Lung microvascular endothelial cell (primary cell): ENCODE measurements around the gene SLC30A3. TPM values are rescaled to one million over a fixed set of nuclear protein-coding genes. Genes with fewer than 3 reads are reported as not detected.
A peak's percentile ranks its signal among the peaks of the same experiment; 100 is the strongest.

Experiments used
- DNase-seq, 2 donors: peaks; one replicate each; pipeline versions ENCODE4 v3.0.0 to v3.0.0-alpha.2; 2010; ENCODE audit warnings: low read depth in 2 of 2
- total RNA-seq: library from RNA; depleted of rRNA; stranded (reverse); fragments of >200 nt; gene quantifications from 2 replicates; pipeline ENCODE4 v1.2.1, GENCODE V29; 2014

SLC30A3 gene
- total RNA-seq, 1 donor from 2014 or later, result 16.9 TPM

DNA sequence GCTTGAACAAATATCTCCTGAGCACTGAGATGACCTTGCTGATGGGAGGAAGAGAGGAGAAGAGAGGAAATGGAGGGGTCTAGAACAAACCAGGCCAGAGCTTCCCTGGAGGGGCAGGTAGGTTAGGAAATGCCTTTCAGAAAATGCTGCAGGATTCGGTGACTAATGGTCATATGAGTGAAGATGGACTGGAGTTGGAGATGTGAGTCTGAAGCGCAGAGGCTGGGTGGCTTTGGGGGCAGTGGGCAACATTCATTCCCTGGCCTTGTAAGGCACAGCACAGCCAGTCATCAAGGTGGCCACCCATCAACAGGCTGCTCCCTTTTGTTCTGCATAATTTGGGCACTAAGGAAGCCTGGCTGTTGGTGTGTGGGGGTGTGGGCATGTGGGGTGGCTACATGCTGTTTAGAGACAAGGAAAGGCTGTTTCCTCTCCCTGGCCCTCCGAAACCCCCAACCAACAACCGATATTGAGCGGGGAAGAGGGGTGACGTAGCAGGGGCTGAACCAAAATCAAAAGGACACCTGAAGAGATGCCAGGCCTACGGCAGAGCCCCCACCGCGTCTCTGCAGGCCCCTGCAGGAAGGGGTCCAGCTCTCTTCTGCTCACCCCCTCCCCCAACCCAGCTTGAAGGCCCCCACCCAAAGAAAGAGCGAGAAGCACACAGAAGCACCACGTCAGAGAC is 1.5 kb downstream of the SLC30A3 start:
- no peak for DNase-seq

GRCh38 chr2:27258051-27258450 is 4.8 kb downstream of the SLC30A3 start:
- DNase-seq, result no peak

DNA sequence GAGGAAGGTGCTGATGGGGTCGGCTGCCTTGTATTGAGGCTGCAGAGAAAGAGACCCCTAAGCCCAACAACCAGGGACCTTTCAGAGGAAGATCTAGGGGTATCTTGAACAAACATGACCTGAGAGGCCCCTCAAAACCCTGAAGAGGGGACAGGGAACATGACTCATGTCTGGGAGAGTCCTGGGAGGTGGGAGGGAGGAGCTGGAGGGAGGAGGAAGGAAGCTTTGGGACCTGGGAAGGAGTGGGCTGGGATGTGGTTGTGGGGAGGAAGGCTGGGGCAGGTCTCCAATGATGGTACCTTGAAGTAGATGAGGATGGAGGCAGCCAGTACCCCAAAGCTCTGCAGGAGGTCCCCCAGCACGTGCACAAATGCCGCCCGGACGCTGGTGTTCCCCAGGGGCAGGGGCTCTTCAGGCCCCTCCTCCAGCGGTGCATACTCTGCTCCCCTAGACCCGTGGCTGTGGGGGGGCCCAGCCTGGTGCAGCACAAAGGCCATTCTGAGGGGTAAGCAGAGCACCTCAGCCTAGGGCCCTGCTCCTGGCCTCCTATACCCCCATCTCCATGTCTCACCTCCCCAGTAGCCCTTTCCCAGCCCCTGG is 5.9 kb downstream of the SLC30A3 start:
- no peak for DNase-seq

- no peak for DNase-seq
Measured at GRCh38 chr2:27255660-27256059, 7.2 kb downstream of the SLC30A3 start.

DNA sequence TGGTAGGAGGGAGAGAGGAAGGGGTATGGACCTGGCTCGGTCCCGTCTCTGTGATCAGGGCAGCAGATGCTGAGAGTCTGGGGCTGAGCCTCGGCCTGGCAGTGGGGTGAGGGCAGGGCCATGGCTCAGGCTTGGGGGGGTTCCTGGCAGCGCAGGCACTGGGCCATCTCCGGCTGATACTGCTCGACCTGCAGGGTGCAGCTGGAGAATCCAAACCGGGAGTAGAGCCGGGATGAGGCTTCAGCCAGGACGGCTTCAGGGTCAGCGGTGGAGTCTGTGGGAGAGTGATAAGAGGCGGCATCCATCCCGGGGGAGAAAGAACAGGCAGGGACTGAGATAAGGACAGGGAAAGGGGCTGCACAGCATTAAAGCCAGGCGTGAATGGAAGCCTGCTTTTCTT is 7.7 kb downstream of the SLC30A3 start:
- DNase-seq, result no peak

DNA sequence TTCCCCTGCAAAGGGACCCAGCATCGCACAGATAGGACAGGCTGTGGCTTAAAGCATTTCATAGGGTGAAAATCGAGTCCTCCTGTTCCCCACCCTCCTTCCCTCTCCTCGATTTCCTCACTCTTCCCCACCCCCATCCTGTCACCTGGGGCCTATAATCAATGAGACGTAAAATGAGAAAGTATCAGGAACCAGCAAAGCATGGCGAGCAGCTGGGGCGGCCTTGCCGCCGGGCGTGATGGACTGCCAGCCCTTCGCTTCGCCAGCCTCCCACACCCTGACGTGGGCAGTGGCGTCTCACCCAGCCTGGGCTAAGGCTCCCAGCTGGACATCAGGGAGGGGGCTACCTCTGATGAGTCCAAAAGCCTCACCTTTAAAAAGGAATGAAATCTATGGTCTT is 11.1 kb downstream of the SLC30A3 start:
- DNase-seq, result no peak

DNA sequence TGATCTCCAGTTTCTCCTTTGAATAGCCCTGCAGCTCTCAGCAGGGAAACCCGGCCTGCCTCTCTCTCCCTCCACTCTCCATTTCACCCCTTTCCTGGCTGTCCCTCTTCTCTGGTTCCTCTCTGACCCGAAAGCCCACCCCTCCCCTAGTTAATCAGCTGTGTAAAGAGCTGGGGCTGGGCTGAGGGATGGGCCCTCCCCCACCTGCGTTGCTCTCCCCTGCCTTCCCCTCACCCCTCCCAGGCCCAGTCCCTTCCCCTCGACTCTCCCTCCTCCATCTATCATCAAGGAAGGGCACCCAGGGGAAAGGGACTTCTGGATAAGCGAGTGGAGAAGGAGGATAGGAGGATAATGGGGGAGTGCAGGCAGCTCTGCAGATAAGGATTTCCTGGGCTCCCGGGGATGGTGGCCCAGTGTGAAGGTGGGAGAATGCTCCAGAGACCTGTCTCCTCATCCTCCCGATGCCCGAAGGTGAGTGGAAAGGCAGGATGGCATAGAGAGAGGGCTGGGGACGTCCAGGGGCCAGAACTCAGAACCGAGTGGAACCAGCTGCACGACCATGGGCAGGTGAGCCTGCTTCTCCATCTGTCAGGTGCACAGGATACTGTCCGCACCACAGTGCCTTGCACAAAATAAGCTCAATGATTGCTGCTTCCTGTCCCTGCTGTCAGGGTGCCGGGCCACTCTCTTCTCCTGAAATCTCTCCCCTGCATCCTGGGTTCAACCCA is 12.0 kb downstream of the SLC30A3 start:
- no peak for DNase-seq

DNA sequence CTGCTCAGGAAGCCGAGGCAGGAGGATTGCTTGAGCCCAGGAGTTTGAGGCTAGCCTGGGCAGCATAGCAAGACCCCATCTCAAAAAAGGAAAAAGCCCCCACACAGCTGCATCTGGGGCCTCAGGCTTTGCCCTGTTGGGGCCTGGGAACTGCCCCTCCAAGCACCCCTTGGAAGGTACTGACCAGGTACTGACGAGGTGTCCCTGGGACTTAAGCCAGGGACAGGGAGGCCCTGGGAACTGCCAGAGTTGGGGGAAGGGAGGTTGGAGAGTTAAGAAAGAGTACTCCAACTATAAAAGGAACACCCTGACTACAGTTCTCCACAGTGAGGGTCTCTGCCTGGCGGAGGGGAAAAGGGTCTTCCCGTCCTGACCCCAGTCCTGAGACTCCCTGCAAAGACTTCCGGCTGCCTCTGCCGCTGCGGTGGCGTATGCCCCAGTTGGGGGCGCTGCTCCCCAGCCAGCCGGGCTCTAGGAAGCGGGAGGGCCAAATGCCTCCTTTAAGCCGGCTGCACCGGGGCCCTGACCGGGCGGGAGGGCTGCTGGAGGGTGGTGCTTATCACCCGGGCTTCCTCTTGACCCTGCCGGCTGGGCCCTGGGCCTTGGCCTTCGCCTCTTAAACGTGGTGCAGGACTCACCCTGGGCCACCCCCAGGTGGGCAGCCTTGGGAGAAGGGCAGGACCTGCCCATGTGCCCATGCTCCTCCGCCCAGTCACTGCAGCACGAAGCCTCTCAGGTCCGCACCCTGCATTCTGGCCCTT is 12.8 kb downstream of the SLC30A3 start:
- DNase-seq, result peak; percentile 55 to 67

GRCh38 chr2:27249159-27249890 is 13.5 kb downstream of the SLC30A3 start:
- DNase-seq, result peak in 1 of 2 donors; percentile 31

- DNase-seq, result no peak
Measured at GRCh38 chr2:27247893-27248292, 15.0 kb downstream of the SLC30A3 start.

- no peak for DNase-seq
Measured at GRCh38 chr2:27245626-27246025, 17.2 kb downstream of the SLC30A3 start.

GRCh38 chr2:27245116-27245515 is 17.7 kb downstream of the SLC30A3 start:
- no peak for DNase-seq

DNA sequence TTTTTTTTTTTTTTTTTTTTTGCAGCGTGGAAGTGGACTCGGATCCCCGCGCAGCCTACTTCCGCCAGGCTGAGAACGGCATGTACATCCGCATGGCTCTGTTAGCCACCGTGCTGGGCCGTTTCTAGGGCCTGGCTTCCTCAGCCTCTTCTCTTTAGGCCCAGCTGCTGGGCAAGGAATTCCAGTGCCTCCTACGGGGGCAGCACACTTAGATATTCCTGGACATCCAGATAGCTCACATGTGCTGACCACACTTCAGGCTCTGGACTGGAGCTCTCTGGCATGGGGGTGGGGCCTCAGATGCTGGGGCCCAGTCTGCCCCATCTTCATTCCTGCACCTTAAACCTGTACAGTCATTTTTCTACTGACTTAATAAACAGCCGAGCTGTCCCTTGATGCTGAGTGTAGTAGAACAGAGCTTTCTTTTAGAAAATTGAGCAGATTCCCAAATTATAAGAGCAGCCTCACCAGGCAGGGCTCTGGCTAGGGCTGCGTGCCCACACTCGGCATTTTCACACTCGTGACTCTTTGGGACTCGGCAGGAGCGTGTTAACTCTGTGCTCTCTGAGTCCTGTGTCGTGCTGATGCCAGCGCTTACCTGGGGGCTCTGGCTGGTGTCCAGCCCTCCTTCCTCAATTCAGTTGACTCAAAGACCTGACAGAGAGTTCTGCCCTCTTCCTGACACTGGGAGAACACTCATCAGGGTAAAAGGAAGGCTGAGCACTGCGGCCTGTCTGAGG is 19.3 kb downstream of the SLC30A3 start:
- DNase-seq, result no peak

DNA sequence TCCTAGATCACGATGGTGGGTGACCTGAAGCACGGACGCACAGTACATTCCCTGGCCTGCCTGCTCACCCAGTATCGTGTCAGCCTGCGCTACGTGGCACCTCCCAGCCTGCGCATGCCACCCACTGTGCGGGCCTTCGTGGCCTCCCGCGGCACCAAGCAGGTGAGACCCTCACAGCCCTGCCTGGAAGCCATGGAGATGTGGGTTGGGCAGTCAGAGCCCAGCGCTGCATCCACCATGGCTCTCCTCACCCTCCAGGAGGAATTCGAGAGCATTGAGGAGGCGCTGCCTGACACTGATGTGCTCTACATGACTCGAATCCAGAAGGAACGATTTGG is 20.3 kb downstream of the SLC30A3 start:
- DNase-seq, result no peak

DNA sequence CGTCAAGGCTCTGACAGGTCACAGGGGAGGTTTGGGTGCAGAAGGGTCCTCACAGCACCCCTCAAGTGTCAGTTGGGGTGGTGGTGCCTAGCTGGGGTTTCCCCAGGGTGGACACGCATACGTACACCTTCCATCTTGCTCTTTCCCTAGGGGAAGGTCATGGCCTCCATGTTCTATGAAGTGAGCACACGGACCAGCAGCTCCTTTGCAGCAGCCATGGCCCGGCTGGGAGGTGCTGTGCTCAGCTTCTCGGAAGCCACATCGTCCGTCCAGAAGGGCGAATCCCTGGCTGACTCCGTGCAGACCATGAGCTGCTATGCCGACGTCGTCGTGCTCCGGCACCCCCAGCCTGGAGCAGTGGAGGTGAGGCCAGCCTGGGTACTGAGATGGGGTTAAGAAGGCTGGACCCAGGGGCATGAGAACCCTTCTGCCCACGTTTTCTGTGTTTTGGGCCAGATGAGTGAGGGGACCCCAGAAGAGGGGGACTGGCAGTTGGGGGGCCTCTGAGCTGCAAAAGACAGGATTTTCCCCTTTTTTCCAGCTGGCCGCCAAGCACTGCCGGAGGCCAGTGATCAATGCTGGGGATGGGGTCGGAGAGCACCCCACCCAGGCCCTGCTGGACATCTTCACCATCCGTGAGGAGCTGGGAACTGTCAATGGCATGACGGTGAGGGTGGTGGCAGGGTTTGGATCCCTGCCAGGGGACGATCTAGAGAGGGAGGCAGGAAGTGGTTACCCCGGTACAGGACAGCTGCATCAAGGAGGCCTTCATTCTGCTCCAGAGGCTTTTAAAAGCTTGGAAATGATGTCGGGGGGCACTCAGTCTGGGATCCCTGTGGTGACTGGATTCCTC is 20.9 kb downstream of the SLC30A3 start:
- no peak for DNase-seq

GRCh38 chr2:27240406-27240805 is 22.4 kb downstream of the SLC30A3 start:
- DNase-seq, result no peak

- DNase-seq, result no peak
Measured at GRCh38 chr2:27238976-27239375, 23.9 kb downstream of the SLC30A3 start.

GRCh38 chr2:27237341-27237945 is 25.4 kb downstream of the SLC30A3 start:
- DNase-seq, result no peak

GRCh38 chr2:27236626-27237025 is 26.2 kb downstream of the SLC30A3 start:
- no peak for DNase-seq
